AG04449 (cell line): Measurements from ENCODE around the gene SEZ6.
A peak's percentile ranks its signal among the peaks of the same experiment; 100 is the strongest.

Source experiments
- CTCF ChIA-PET: fragments of 350-600 bp; formaldehyde crosslinking; extraction: SDS; loops from one replicate; lab custom pipeline; 2021; ENCODE audit warnings: antibody characterized with exemption; lab: Yijun Ruan, JAX
- POLR2A ChIA-PET: fragments of 400-600, 350-600 bp; formaldehyde crosslinking; extraction: SDS; loops from one replicate; lab custom pipeline; 2020; ENCODE audit warnings: antibody characterized with exemption, inconsistent platforms; lab: Yijun Ruan, JAX
- DNase-seq: peaks from one replicate; pipeline ENCODE4 v3.0.0-alpha.2; 2010; ENCODE audit warnings: low read depth, low spot score
- H3K4me3 ChIP-seq: 2 replicates; pipeline ENCODE4 v1.5.1; 2011; ENCODE audit warnings: low read depth, mild to moderate bottlenecking, control low read depth, low read length
- CTCF ChIP-seq: IDR thresholded peaks from one replicate; pipeline ENCODE4 v1.5.1; 2011; ENCODE audit warnings: mild to moderate bottlenecking, moderate library complexity, low read length, control low read depth, inconsistent platforms; ENCODE audit not compliant: insufficient read depth; ENCODE audit errors: missing control alignments

SEZ6 gene

GRCh38 chr17:28972437-28972836, 33.4 kb downstream of the SEZ6 start:
- peak; percentile 21 for DNase-seq
- ChIA-PET CTCF (interaction anchor here (1.4 to 10.2 kb wide), 5 partner anchors 8 to 141 kb away, joined by 3 to 390 read pairs (median 16); no protein-coding TSS in a partner anchor), POLR2A (no interaction called here)
- no peak for TF ChIP-seq CTCF
- H3K4me3 ChIP-seq, result no peak overlapping the region

DNA sequence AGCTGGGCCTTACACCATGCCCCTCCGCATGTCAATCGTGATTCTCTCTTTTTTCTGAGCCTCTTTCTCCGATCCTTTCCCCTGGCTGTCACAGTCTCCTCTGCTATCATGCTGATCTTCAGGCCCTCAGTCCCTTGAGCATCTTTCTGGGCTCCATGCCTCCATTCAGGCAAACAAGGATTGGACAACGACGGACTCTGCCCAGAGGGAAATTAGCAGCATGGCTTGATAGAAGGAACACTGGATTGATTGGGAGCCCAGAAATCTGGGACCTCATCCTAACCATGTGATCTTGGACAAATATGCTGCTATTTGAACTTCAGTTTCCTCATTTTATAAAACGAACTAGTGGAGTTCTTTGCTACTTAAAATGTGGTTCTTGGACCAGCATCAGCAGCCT, 35.0 kb downstream of the SEZ6 start:
- ChIA-PET POLR2A (no interaction called here), CTCF (interaction anchor here (3.8 to 10.2 kb wide), 2 partner anchors 18 to 143 kb away, joined by 16 to 390 read pairs; no protein-coding TSS in a partner anchor)
- DNase-seq, result no peak
- TF ChIP-seq CTCF, result no peak
- H3K4me3 ChIP-seq, result no peak overlapping the region

DNA sequence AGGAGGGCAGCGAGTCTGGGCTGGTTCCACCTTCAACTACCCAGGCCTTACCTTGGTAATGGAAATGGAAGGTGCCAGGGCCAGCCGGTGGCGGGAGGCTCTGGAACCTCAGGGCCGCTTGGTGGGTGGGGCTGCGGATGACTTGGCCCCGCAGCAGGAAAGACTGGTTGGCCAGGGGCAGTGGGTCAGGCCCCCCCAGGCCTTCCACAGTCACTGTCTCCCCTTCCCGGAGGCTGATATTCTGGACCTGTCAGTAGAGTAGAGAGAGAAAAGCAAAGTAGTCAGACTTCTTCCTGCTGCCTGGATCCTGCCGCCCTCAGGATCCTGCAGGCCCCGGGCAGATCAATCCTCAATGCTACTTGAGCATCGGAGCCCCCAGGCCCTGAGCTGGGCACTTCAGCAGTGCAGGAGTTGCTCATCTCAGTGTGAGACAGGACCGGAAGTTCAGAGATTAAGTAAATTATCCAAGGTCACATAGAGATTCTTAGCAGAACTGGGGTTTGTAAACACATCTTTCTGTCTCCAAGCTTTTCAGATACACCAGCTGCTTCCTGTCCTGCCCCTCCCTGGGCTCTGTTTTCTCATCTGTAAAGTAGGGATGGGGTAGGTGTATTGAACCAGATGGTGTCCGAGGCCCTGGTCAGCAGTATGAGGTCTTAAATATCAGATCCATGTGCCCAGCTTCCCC, 36.0 kb downstream of the SEZ6 start:
- ChIA-PET POLR2A (interaction anchor here (0.6 kb wide), 1 partner anchor 171 kb away, joined by 3 read pairs; no protein-coding TSS in a partner anchor), CTCF (interaction anchor here (0.9 to 10.2 kb wide), 5 partner anchors 9 to 243 kb away, joined by 3 to 390 read pairs (median 4); partner anchors contain the start of gene TLCD1)
- TF ChIP-seq CTCF, result no peak
- no peak overlapping the region for H3K4me3 ChIP-seq
- DNase-seq, result no peak

DNA sequence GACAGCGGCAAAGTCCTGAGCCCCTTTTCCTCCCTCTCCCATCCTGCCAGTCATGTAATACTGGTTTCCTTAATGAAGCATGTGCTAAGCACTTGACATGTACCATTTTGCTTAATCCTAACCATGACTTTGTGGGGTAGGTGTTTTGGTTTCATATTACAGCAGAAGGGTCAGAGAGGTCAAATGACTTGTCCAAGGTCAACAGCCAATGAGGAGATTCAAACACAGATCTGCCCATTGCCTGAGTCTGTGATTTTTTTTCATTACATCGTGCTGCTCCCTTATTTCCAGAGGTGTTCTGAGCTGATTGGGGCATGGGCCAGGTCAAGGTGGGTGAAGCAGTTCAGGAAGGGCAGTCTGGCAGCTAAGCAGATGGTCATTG, 36.9 kb downstream of the SEZ6 start:
- ChIA-PET POLR2A (no interaction called here), CTCF (interaction anchor here (0.9 to 10.2 kb wide), 12 partner anchors 10 to 243 kb away, joined by 3 to 390 read pairs (median 4); partner anchors contain the start of gene TLCD1)
- no peak overlapping the region for H3K4me3 ChIP-seq
- TF ChIP-seq CTCF, result no peak
- DNase-seq, result no peak

DNA sequence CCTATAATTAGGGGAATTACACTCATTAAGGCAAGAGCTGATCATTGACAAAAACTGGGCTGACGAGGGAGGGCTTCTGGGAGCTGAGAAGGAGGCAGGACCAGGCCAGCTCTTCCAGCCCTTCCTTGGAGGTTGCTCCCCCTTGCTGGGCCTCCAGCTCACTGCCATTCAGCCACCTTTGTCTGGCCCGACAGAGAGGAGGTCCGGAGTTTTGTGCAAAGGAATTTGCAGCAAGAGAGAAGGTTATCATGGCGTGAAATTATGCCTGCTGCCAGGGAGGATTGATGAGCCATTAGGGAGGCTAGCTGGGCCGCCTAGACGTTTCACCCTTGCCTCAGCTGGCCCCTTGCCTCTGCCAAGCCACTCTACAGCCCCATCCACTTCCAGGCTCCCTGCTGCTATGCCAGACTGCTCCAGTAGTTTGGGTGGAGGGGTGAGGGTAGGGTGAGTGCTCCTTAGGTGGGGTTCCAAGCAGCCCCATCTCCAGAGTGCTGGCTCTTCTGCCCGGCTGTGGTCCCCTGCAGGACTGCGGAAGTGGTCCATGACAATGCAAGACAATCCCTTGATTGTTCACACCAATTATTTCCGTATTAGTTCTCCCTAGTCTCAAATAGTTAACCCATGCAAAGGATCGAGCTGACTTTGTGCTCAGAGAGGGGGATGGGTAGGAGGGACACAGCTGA, 37.5 kb downstream of the SEZ6 start:
- TF ChIP-seq CTCF, result no peak
- DNase-seq, result no peak
- H3K4me3 ChIP-seq, result no peak overlapping the region
- ChIA-PET POLR2A (no interaction called here), CTCF (interaction anchor here (0.7 to 10.2 kb wide), 14 partner anchors 11 to 168 kb away, joined by 3 to 390 read pairs (median 3); no protein-coding TSS in a partner anchor)
